GM08714 (cell line): ENCODE measurements around the gene RAB26.
"Not testable (repeated sequence)": the region's sequence is repeated elsewhere in the genome, so short reads cannot be mapped to it uniquely, and the experiment has no call there.

ENCODE experiments used
- H3K4me3 ChIP-seq: fragments of 200-500 bp; sonication (Bioruptor generic); 2 replicates; pipeline ENCODE4 v1.5.1; 2014; ENCODE audit warnings: mild to moderate bottlenecking, low read length, inconsistent platforms
- ZNF274 ChIP-seq: IDR thresholded peaks from 2 replicates; pipeline ENCODE4 v1.6.1; 2012; ENCODE audit warnings: mild to moderate bottlenecking, low read depth, low read length

RAB26 gene

GRCh38 chr16:2190659-2191445 lies 42.4 kb downstream of the RAB26 start:
- no peak for TF ChIP-seq ZNF274
- no peak overlapping the region for H3K4me3 ChIP-seq

GRCh38 chr16:2191446-2191706 lies 43.0 kb downstream of the RAB26 start:
- no peak for TF ChIP-seq ZNF274
- H3K4me3 ChIP-seq, result no peak overlapping the region

- no peak for TF ChIP-seq ZNF274
- no peak overlapping the region for H3K4me3 ChIP-seq
Measured at GRCh38 chr16:2194166-2194834, 45.9 kb downstream of the RAB26 start.

DNA sequence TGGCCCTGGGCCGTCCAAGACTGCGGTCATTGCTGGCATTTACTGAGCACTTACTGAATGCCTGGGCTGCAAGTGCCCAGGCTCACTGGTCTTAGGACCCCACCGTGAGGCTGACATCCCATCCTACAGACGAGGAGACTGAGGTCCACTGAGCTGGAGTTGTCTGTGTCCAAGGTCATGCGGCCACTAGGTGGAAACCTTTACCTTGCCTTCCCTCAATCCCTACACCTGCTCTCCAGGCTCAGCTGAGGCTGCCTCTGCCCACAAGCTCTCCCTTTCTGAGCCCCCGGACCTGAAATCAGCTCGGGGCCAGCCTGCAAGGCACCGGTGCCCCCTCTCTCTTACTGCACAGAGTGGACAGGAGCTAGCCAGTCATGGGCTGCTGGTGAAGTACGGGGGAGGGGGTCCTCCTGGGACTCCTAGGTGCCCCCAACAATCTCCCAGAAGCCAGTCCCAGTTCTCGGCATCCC lies 46.5 kb downstream of the RAB26 start:
- no peak for TF ChIP-seq ZNF274
- no peak overlapping the region for H3K4me3 ChIP-seq

DNA sequence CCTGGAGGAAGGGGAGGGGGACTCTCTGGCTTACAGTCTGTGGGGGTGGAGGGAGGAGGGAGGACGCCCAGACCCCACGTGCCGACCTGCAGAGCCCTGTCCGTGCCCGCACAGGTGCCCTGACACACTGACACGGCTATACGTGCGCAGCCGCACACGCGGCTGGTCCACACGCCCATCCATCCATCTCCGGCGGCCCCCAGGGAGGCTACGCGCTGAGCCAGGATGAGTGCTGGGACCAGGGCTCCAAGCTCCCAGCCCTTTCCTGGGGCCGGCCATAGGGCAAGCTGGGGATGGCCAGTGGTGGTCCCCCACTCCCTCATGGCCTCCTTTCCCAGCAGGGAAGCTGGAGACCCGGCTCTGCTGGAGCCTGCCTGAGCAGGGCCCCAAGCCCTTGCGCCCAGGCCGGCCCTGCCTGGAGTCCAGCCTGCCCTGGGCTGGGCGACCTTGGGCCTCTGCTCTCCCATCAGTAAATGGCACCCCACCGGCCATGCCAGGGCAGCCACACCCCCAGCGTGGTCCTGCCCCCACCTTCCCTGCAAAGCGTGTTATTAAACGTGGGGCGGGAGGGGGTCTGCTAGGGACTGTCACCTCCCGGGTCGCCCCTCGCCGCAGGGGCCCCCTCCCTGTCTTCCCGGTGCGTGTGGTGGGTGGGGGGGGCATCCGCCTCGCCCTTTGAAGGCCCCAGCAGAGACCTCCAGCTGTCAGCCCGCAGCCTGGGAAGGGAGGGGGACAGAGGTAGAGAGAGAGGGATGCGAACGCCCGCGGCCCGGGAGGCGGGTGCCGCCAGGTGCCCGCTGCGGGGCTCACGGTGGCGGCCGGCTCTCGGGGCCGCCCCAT lies 47.1 kb downstream of the RAB26 start:
- no peak for TF ChIP-seq ZNF274
- H3K4me3 ChIP-seq, result no peak overlapping the region

- H3K4me3 ChIP-seq, result no peak within 1 kb of the TSS
- TF ChIP-seq ZNF274, result no peak
Measured at GRCh38 chr16:2196162-2196980, 47.9 kb downstream of the RAB26 start, which contains the start of gene CASKIN1. CASKIN1 (minus strand) TSS chr16:2196605; CDS start chr16:2196432, 173 bp downstream.

DNA sequence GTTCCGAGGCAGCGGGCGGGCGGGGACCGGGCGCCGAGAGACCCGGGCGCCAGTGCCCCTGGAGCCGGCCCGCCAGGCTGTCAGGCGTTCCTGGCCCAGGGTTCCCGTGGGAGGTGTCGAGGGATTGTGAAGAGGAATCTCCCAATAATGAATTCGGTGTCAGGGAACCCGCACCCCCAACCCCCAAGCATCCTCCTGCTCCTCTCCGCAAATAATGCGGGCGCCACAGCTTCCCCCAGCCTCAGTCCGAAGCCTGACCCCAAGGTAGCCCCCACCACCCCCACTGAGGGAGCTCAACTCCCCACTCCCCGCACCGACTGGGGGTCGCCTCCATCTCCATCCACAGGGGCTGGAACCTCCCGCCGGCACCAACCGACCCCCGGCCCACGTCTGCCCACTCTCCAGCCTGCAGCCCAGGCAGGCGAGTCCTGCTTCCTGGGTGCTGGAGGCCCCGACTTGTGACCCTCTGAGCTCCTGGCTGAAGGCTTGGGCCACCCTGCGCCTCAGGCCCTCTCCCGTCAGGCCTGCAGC lies 48.6 kb downstream of the RAB26 start:
- TF ChIP-seq ZNF274, result no peak
- H3K4me3 ChIP-seq, result no peak overlapping the region

DNA sequence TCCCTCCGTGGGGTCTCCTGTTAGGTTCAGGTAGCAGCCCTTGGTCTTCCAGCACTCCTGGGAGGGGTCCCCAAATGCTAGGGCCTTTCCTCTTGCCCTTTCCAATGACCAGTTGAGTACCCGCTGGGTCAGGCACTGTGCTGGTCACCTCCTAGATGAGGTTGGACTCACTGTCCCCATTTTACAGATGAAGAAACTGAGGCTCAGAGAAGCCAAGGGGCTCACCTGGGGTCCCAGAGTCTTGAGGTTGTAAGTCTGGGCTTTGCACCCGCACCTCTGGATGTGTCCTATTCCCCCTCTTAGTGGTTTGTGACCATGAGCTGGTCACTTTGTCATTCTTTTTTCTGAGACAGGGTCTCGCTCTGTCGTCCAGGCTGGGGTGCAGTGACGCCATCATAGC lies 49.3 kb downstream of the RAB26 start:
- H3K4me3 ChIP-seq, result no peak overlapping the region
- no peak for TF ChIP-seq ZNF274

- no peak for TF ChIP-seq ZNF274
- no peak overlapping the region for H3K4me3 ChIP-seq
Measured at GRCh38 chr16:2198283-2198682, 49.9 kb downstream of the RAB26 start.

DNA sequence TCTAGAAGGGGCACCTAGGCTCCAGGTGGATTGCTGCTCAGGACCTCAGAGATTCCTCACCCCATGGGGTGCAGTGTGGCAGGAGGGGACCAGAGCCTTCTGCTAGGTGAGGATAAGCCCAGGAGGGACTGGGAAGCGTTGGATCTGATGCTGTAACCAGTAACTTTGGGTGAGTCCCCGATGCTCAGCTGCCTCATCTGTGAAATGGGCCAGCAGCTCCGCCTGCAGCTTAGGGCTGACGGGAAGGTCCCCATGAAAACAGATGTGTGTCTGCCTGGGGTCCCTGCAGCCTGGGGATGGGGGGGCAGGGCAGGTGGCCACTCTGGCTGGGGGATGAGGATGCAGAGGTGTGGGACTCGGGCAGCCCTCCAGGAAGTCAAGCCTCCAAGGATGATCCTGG lies 50.7 kb downstream of the RAB26 start:
- no peak for TF ChIP-seq ZNF274
- H3K4me3 ChIP-seq, result no peak overlapping the region

DNA sequence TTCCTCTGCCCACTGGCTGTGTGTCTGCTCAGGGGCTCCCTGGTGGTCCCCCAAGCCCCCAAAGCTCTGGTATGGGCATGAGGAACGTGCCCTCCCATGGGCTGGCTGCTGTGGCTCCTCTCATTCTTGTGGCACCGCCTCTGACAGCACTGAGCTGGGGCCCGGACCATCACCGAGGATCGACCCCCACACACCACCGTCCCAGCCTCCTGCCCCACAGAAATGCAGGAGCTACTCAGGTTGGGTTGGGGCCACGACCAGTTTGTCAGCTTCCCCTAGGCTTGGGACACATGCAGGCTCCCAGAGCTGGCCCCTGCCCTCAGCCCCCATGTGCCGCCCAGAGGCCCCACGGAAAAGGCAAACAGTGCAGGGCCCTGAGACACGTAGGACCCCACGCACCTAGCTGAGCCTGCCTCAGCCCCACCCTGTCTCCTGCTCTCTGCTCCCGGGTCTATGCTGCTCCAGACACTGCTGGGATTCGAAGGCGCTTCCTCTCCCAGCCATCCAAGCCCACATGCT lies 51.3 kb downstream of the RAB26 start:
- no peak overlapping the region for H3K4me3 ChIP-seq
- no peak for TF ChIP-seq ZNF274

DNA sequence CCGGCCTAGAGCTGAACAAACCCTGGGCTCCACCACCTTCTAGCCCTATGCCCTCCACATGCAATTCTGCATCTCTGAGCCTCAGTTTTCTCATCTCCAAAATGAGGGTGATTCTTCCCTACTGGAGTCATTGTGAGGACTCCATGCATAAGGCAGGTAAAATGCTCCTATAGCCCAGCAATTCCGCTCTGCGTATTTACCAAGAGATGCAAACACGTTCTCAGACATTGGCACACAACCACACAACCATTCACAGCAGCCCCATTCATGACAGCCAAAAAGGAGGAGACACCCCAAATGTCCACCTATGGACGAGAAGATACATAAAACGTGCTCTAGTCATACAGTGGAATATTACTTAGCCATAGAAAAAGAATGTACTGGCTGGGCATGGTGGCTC lies 51.9 kb downstream of the RAB26 start:
- H3K4me3 ChIP-seq, result no peak overlapping the region
- TF ChIP-seq ZNF274, result no peak

- not testable (repeated sequence) for H3K4me3 ChIP-seq
Measured at GRCh38 chr16:2203119-2203688, 54.8 kb downstream of the RAB26 start.
